Astrocyte (in vitro differentiated cells and primary cell): Measurements from ENCODE around the gene RGS16.

Source experiments
- CTCF ChIP-seq: IDR thresholded peaks from 2 replicates; pipeline ENCODE4 v1.5.1; 2011; ENCODE audit warnings: low read depth, mild to moderate bottlenecking, inconsistent platforms, low read length, moderate library complexity; ENCODE audit not compliant: insufficient read depth
- EZH2 ChIP-seq: IDR thresholded peaks from 2 replicates; pipeline ENCODE4 v1.6.1; 2012; ENCODE audit warnings: mild to moderate bottlenecking, low read length, inconsistent platforms; ENCODE audit not compliant: insufficient read depth

GRCh38 chr1:182622901-182623528 is 18.8 kb upstream of the RGS16 start:
- TF ChIP-seq CTCF (no peak), EZH2 (no peak)
